HG02759 (cell line): ENCODE measurements around the gene ZSWIM3.
"Not testable (repeated sequence)": the region's sequence is repeated elsewhere in the genome, so short reads cannot be mapped to it uniquely, and the experiment has no call there.

Experiments
- ATAC-seq: cut with Tn5 transposase; IDR thresholded peaks from one replicate; pipeline ENCODE4 v1.9.1; 2021; ENCODE audit warnings: mild to moderate bottlenecking, moderate library complexity; ENCODE audit not compliant: unreplicated experiment

The ZSWIM3 gene

DNA sequence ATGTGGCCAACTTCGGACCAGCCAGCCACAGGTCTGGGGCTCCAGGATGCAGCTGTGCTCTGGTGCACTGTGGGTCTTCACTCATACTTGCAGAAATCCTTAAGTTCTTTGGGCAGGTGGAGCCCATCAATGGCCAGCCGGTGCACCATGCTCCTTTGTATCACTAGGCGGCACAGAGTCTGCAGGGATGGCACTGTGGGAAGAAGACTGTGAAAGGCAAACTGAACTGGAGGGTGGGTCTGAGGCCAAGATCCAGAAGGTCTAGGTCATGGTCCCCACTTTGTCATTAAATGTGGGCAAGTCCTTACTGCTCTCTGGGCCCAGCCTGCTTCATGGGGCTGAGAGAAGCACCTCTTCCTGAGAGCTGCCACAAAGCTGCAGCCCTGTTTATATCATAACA, 31.3 kb downstream of the ZSWIM3 start:
- no peak for ATAC-seq

DNA sequence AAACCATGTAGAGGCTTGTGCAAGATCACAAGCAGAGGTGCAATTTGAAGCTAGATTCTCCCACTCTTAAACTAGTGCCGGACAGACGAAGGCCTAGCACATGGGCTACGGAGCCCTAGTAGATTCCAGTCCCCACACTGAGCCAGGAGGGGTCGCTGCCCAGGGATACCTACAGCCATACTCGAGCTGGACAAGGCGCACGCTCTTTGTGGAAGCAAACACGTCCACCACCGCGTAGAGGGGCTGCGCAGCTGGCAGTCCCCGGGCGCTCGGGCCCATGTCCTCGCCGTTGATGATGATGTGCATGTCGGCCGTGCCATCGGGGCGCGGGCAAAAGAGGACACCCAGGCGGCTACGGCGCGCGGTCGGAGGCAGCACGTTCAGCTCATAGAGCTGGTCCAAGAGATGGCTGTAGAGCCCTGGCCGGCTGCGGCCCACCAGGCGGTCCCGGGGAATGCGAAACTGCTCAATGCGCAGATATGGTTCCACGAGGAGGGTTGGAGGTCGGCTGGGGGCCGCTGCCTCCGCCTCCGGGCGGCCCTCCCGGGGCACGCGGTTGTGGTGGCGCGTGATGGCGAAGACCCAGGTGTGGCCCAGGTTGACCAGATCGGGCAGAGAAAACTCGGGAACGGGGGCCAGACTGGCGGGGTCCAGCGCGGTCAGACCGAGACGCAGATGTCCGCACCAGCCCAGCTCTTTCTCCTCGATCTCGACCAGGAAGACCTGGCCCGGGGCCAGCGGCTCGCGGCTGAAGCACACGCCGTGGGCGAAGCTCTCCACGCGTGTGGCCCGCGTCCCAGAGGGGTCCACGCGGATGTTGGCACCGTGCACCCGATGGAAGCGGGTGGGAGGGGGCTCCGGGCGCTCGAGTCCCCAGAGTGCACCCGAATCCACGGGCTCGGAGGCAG, 32.9 kb downstream of the ZSWIM3 start:
- peak; percentile 20 for ATAC-seq

DNA sequence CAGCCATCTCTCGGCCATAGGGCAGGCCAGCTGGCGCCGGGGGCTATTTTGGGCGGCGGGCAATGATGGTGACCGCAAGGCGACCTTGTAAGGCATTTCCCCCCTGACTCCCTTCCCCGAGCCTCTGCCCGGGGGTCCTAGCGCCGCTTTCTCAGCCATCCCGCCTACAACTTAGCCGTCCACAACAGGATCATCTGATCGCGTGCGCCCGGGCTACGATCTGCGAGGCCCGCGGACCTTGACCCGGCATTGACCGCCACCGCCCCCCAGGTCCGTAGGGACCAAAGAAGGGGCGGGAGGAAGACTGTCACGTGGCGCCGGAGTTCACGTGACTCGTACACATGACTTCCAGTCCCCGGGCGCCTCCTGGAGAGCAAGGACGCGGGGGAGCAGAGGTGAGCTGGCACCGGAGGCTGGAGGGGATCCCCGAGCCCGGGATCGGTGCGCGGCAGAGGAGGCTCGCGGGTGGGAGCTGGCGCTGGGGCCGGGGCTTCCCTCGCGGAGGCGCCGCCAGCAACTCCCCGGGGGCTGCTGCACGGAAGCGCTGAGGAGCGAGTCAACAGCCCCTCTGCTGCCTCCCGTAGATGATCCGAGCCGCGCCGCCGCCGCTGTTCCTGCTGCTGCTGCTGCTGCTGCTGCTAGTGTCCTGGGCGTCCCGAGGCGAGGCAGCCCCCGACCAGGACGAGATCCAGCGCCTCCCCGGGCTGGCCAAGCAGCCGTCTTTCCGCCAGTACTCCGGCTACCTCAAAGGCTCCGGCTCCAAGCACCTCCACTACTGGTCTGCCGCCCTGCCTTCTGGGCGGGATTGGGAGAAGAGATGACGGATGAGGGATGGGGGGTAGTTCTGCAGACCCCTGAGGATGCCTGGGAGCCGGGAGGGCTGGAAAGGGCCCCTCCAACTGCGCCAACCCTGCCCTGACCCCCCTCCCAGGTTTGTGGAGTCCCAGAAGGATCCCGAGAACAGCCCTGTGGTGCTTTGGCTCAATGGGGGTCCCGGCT, 33.9 kb downstream of the ZSWIM3 start, which contains the start of the genes CTSA and NEURL2:
Gene CTSA (plus strand): TSS at position 351 of the 999 bp plus-strand sequence. CDS start 234 bp downstream, at position 585.
Gene NEURL2 (minus strand): TSS at position 224 of the 999 bp plus-strand sequence. CDS start 217 bp downstream, at position 7.
- peak; percentile 82 for ATAC-seq

DNA sequence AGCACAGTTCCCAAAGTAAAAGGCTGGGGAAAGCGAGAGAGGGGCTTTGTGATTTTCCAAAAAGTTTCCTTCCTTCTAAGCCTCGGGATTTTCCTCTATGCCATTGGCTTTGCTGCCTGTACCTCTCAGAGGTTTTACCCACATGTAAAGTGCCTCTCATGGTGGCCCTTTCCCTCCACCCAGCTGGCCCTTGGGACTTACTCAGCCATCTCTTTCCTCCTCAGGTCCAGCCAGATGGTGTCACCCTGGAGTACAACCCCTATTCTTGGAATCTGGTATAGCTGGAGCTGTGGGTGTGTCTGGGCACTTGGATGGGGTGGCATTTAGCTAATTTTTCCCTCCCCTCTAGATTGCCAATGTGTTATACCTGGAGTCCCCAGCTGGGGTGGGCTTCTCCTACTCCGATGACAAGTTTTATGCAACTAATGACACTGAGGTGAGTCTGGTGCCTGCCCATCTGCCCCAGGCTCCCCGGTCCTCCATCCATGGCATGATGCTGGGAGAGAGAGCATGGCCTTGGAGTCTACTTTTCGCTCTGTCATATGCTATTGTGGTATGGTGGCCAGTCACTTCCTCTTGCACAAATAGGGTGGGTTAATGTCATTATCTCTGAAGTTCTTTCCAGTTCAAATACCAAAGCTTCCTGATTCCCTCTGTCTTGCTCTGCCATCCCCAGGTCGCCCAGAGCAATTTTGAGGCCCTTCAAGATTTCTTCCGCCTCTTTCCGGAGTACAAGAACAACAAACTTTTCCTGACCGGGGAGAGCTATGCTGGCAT, 34.8 kb downstream of the ZSWIM3 start:
- ATAC-seq: no peak

DNA sequence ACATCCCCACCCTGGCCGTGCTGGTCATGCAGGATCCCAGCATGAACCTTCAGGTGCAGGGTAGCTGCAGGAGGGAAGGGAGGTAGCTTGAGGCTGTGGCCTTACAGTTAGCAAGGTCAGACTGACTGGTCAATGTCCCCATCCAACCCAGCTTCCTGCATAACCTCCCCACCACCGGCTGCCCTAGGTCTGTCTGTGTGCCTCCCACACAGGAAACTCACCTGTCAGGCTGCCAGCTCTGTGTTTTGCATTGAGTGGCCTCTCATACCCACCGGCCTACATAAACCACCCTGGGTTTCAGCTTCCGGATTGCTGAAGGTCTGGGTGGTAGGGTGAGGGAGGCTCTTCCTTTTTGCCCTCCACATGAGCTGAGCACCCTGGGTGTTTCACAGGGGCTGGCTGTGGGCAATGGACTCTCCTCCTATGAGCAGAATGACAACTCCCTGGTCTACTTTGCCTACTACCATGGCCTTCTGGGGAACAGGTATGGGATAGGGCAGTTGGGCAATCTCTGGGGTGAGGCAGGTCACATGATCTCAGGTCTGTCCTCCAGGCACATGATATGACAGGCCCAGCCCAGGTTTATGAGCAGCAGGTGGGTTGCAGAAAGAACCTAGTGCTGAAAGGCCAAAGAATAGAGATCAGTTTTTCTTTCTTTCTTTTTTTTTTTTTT, 35.5 kb downstream of the ZSWIM3 start:
- ATAC-seq: no peak

DNA sequence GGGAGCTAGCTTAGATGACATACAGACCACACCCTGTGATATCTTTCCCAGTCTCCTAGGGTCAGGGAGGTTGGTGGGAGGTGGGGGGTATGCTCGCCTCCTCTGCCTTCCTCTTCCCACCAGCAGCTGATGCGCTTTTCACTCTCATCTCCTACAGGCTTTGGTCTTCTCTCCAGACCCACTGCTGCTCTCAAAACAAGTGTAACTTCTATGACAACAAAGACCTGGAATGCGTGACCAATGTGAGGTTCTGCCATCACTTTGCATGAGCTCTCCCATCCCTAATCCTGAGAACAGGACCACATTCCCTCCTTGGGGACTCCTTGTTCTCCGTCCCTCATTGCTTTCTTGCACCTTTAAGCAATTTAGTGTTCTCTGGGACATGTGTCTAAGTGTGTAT, 36.4 kb downstream of the ZSWIM3 start:
- ATAC-seq: no peak

DNA sequence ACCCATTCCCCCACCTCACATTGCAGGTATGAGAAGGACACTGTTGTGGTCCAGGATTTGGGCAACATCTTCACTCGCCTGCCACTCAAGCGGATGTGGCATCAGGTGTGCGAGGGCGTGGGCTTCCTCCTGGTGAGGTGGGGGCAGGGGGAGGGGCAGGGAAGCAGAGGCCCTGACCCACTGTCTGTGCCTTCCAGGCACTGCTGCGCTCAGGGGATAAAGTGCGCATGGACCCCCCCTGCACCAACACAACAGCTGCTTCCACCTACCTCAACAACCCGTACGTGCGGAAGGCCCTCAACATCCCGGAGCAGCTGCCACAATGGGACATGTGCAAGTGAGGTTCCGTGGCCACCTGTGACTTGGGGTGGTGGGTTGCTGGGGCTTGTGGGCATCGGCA, 37.4 kb downstream of the ZSWIM3 start:
- no peak for ATAC-seq

DNA sequence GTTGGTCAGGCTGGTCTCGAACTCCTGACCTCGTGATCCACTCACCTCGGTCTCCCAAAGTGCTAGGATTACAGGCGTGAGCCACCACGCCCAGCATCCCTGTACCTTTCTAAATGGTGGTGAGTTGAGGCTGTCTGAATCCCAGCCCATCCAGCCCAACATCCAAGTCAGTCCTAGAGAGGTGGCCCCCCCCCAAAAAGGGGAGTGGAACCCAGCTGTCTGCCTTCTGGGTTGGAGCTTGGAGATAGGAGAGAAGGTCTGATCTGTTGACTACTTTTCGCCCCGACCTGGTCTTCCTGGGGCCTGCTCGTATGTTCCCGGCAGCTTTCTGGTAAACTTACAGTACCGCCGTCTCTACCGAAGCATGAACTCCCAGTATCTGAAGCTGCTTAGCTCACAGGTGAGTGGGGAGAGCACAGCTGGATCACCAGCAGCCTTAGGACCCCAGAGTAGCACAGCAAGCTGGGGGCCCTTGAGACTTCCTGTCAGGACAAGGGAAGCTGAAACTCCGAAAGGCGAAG, 39.3 kb downstream of the ZSWIM3 start:
- ATAC-seq: no peak

DNA sequence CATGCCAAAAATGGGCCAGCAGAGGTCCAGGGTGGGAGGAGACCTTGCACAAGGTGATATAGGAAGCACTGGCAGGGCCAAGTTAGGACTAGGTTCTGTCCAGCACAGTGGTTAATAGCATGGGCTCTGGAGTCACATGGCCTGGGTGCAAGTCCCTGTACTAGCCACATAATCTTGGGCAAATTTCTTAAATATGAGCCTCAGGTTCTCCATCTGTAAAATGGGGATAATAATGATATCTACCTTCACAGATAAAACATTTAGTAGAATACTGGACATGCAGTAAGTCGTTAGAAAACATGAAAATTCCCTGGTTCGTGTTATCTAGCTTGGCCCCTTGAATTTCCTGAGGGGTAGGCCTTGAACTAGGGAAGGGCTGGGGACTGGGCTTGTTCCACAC, 39.9 kb downstream of the ZSWIM3 start:
- ATAC-seq: no peak

DNA sequence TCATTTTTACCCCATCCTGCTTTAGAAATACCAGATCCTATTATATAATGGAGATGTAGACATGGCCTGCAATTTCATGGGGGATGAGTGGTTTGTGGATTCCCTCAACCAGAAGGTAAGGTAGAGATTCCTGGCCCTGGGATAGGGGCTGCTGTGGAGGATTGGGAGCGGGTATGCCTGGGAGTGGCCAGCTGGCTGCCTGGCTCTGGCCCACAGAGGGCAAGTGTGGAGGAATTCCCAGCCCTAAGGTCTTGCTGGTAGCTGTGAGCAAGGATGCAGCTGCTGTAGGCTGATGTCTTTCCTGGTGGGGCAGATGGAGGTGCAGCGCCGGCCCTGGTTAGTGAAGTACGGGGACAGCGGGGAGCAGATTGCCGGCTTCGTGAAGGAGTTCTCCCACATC, 40.3 kb downstream of the ZSWIM3 start:
- no peak for ATAC-seq

DNA sequence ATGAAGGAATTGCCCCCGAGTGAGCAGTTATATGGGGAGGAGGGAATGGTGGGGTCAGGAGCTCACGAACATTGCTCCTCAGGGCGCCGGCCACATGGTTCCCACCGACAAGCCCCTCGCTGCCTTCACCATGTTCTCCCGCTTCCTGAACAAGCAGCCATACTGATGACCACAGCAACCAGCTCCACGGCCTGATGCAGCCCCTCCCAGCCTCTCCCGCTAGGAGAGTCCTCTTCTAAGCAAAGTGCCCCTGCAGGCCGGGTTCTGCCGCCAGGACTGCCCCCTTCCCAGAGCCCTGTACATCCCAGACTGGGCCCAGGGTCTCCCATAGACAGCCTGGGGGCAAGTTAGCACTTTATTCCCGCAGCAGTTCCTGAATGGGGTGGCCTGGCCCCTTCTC, 40.9 kb downstream of the ZSWIM3 start:
- ATAC-seq: no peak

DNA sequence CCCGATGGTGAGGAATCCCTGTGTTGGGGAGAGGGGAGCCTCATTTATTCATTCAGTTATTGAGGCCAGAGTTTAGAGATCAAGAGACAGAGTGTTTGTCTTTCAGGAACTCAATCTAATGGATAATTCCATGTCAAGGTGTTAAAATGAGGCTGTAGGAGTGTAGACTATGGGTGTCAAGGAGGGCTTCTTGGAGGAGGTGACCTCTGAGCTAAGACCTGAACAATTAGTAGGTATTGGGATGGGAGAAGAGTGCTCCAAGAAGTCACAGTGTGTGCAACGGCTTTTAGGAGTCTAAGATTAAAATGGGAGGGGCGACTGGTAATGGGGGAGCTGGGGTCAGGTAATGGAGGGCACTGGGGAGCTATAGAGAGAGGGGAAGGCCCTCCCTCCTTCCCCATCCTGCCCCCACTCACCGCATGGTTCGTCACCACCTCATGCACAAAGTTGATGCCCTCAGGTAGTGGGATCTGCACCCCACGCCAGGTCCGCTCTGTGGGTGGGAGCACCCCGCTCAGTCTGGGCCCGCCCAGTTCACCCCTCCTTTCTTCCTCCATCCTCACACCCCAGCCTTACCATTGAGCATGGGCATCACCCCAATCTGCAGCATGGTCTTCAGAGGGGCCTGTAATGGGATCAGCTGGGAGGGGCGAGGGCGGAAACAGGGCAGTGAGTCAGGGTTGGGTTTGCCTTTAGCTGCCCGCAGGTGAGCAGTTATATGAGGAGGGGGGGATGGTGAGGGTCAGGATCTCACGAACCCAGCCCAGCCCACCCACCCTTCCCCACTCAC, 41.8 kb downstream of the ZSWIM3 start:
- ATAC-seq: no peak

DNA sequence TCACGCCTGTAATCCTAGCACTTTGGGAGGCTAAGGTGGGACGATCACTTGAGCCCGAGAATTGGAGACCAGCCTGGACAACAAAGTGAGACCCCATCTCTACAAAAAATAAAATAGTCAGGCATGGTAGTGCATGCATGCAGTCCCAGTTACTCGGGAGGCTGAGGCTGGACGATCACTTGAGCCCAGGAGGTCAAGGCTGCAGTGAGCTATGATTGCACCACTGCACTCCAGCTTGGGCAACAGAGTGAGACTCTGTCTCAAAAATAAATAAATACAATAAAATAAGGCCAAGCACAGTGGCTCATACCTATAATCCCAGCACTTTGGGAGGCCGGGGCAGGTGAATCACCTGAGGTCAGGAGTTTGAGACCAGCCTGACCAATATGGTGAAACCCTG, 43.9 kb downstream of the ZSWIM3 start:
- ATAC-seq: not testable (repeated sequence)

DNA sequence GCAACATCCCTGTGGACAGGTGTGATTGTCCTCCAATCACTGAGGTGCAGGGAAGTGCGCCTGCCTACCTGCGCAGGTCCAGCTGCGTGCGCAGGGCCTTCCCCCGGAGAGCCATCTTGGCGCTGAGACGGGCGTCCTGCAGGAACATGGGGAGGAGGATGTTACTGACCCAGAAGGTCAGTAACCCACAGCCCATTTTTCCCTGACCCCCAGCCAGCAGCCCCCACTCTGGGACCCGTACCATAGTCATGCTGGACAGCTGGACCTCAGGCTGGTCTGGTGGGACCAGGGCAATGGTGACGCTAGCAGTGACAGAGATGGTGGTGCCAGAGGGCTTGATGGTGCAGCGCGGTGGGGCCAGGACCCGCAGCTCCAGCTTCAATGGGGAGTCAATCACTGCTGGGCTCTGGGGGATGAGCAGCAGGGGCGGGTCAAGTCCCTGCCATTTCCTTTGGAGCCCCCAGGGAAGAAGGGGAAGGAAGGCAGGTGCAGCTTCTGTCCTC, 44.8 kb downstream of the ZSWIM3 start:
- ATAC-seq: no peak

DNA sequence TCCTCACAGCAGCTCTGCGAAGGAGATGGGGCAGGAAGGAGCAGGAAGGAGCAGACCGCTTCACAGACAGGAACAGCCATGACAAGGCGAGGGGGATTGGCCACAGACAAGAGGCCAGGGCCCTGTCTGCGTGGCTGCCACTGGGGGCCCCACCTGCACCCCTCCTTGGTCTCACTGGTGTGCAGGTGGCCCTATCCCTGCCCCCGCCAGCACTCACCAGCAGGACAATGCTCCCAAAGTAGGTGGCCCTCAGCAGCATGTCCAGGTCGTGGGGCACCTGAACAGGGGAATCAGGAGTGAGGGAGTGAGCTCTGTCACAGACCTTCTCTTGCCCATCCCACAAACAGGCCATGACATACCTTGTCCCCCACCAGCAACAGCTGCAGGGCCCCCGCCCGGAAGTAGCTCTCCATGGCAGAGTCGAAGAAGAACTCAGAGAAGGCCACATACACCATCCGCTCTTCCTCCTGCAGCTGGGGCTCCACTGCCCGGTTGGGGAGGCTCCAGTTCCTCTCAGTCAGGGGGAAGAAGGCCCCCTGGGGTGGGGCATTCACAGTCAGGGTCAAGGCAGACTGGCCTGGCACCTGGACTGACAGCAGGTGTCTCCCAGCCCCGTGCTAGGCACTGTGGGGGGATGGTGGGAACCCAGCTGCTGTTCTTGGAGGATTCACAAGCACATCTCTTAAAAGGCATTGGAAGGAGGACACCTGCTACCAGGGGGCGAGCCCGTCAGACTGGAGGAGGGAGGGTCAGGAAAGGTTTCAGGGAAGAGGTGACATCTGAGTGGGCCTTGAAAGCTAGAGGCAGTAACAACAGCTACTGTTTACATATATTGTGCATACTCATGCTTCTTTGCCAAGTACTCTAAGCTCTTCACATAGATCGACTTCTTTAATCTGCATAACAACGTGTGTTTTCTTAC, 47.4 kb downstream of the ZSWIM3 start:
- ATAC-seq: no peak

DNA sequence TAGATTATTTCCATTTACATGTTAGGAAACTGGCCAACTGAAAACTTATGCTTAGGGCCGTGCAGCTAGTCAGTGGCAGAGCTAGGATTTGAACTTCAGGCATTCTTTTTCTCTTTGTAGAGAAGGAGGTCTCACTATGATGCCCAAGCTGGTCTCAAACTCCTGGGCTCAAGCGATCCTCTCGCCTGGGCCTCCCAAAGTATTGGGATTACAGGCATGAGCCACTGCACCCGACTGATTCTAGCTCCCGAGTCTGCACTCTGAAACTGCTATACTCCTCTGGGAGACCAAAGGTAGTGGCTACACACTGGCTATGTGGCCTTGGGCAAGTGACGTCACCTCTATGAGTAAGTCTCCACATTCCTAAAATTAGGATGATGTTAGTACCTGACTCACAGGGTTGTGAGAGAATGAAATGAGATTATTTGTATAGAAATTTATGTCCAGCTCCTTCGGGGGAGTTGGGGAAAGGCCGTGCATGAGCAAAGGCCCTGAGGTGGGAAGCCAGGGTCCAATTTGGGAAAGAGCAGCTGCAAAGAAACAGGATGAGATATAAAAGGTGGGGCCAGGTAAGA, 48.2 kb downstream of the ZSWIM3 start:
- ATAC-seq: no peak

DNA sequence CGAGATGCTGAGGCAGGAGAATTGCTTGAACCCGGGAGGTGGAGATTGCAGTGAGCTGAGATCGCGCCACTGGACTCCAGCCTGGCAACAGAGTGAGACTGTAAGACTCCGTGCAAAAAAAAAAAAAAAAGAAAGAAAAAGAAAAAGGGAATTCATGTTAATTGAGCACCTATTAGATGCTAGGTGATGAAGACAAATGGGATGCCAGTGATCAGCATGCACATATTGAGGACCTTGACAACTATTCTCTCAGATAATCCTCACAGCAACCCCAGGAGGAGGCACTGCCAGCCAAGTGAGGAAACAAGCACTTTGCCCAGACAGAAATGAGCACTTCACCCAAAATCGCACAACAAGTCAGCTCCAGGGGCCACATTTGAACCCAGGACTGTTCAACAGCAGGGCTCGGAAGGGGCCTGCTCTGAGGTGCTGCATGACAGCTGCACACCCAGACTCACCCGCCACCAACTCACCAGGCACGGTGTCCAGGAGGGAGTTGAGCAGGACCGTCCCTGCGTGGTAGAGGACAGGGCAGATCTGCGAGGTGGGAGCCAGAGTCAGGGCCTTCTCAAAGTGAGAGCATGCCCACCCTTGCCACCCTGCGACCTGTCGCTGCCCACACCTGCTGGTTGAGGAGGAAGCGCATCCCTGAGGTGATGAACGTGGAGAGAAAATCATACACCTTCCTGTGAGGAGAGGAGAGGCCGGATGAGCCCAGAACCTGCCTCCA, 50.0 kb downstream of the ZSWIM3 start:
- no peak for ATAC-seq
